ENCODE measurements around the gene NBPF11. TPM values are rescaled to one million over a fixed set of nuclear protein-coding genes. Genes with fewer than 3 reads are reported as not detected.
"Not testable (repeated sequence)": the region's sequence is repeated elsewhere in the genome, so short reads cannot be mapped to it uniquely, and the experiment has no call there.

The NBPF11 gene
- polyA plus RNA-seq, 1 donor: 23.1 TPM

DNA sequence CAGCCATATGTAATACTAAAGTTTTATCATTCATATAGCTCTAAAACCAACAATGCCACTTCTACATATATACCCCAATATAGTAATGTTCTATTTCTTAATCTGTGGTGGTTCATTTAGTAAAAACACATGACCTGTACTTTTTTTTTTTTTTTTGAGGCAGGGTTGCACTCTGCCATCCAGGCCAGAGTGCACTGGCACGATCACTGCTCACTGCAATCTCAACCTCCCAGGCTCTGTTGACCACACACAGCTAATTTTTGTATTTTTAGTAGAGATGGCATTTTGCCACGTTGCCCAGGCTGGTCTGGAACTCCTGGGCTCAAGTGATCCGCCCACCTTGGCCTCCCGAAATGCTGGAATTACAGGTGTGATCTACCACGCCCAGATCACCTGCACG, 2.1 kb downstream of the NBPF11 start:
- DNase-seq: not testable (repeated sequence)

DNA sequence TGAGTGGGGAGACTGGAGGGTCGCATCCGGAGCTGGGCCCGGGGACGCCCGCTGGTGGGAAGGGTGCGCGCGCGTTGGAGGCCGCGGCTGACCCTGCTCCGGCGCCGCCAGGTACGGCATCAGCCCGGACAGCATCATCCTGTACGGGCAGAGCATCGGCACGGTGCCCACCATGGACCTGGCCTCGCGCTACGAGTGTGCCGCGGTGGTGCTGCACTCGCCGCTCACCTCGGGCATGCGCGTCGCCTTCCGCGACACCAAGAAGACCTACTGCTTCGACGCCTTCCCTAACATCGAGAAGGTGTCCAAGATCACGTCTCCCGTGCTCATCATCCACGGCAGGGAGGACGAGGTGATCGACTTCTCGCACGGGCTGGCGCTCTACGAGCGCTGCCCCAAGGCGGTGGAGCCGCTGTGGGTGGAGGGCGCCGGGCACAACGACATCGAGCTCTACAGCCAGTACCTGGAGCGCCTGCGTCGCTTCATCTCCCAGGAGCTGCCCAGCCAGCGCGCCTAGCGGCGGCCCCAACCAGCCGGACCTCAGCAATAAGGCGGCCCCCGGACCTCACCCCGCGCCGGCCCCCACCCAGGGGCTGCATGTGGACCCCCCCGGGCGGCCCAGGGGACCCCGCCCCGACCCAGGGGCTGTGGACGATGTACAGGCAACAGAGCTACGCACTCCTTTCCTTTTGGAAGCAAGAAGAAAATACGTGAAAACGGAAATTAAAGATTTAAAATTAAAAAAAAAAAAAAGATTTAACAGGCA, 2.8 kb downstream of the NBPF11 start:
- DNase-seq: not testable (repeated sequence)

DNA sequence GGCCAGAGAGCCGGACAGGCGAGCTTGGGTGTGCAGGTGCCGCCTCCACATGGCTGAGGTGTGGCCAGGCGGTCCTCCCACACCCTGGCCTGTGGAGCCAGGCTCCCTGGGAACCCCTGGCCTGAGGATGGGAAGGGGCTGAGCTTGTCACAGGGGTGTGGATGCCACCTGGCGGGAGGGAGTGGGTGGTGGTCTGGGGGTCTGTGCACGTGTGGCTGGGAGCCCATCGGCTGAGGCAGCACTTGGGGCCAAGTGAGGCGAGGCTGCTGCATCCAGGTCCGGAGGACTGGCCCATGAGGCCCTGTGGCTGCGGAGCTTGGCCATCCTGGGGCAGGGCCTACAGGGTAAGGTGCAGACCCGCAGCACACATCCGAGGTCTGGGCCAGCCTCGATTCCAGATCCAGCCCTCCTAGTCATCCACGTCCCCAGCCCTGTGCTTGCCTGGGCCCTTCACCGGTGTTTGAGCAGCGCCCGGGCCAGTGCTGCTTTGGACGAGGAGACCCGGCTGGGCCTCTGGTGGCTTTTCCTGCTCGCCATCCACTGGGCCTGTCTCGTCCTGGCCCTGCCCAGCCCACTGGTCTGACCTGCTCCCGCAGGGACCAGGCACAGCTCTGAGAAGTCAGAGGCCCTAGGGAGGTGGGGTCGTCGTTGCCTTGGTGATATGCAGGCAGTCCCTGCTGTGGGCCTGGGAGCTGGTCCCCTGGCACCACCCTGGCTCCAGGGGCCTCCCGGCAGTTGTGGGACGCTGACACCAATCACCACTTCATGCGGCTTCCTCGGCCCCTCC, 4.8 kb downstream of the NBPF11 start:
- not testable (repeated sequence) for DNase-seq

DNA sequence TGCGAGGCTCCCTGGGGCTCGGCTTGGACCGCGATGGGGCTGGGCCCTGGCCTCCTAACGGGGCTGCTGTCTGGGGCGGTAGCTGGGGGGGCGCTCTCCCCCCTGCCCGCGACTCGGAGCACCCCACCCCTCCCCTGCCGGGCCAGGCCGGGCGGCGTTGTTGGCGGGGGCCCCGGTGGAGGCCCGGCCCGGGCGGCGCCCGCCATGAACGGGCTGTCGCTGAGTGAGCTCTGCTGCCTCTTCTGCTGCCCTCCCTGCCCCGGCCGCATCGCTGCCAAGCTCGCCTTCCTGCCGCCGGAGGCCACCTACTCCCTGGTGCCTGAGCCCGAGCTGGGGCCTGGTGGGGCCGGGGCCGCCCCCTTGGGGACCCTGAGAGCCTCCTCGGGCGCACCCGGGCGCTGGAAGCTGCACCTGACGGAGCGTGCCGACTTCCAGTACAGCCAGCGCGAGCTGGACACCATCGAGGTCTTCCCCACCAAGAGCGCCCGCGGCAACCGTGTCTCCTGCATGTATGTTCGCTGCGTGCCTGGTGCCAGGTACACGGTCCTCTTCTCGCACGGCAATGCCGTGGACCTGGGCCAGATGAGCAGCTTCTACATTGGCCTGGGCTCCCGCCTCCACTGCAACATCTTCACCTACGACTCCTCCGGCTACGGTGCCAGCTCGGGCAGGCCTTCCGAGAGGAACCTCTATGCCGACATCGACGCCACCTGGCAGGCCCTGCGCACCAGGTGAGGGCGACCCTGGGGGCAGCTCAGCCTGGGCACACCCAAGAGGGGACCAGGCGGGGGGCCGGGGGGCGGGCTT, 5.7 kb downstream of the NBPF11 start:
- DNase-seq: not testable (repeated sequence)

DNA sequence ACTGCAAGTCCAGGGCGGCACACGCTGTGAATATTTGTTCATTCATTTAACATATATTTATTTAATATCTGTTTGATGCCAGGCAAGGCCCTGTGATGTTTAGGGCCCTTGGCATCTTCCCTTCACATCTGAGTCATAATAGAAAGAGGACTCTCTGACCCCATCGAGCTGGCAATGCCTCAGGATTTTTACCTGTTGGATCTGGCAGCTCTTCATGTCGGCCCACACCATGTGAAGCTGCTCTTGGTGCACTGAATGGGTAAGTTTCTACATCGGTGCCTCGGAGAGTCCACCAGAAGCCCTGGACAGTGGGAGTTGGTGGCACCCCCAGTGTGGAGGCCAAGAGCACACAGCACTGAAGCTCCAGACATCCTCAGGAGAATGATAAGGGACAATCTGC, 8.9 kb downstream of the NBPF11 start:
- DNase-seq: not testable (repeated sequence)

DNA sequence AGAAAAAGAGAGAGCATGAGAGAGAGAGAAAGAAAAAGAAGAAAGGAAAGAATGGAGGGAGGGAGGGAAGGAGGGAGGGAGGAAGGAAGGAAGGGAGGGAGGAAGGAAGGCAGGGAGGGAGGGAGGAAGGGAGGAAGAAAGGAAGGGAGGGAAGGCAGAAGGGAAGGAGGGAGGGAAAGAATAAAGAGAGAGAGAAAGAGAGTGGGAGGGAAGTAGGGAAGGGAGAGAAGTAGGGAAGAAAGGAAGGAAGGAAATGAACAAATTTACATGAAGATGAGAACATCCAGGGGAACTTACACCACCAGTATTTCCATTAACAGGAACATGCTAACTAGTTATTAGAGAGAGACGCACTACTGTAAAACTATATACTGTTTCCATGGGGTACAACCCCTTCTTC, 10.1 kb downstream of the NBPF11 start:
- not testable (repeated sequence) for DNase-seq

DNA sequence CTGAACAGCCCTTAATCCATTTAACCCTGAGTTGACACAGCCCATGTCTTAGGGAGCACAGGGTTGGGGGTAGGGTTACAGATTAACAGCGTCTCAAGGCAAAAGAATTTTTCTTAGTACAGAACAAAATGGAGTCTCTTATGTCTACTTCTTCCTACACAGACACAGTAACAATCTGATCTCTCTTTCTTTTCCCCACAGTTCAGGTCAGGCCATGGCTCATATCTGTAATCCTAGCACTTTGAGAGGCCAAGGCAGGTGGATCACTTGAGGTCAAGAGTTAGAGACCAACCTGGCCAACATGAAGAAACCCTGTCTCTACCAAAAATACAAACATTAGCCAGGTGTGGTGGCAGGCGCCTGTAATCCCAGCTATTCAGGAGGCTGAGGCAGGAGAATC, 13.5 kb downstream of the NBPF11 start:
- not testable (repeated sequence) for DNase-seq

DNA sequence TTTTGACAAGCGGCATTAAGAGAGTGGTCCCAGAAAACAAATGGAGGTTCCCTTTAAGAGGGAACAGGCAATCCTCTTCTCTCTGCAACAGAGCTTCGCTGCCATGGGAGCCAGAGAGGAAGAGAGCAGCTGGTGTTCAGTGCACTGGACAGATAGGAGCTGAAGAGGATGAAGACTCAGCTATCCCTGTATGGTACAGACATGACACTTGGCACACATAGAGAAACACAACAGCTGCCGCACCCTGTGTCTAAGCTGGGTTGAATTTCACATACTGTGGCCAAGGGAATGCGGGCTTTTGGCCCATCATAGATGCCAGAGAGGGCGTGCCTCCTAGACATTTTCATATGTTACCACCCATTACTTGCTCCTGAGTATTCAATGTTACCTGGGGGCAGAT, 29.7 kb downstream of the NBPF11 start:
- peak; percentile 11 for DNase-seq

DNA sequence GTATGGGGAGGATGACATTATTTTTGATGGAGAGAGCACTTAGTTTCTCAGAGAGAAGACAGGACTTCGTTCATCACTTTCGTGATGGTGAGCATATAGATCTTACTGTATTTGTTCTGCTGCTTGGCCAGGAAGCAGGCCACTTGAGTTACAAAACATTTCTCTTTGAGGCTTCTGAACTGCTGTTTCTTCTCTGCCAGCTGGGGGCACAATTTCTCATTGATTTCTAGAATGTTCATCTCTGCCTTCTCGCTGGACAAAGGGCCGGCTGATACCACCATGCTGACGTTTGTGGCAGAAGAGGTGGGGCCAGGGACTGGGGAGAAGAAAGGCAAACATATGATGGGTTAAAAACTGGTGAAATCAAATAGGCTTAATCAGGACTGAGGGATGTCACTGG, 31.7 kb downstream of the NBPF11 start:
- DNase-seq: not testable (repeated sequence)

DNA sequence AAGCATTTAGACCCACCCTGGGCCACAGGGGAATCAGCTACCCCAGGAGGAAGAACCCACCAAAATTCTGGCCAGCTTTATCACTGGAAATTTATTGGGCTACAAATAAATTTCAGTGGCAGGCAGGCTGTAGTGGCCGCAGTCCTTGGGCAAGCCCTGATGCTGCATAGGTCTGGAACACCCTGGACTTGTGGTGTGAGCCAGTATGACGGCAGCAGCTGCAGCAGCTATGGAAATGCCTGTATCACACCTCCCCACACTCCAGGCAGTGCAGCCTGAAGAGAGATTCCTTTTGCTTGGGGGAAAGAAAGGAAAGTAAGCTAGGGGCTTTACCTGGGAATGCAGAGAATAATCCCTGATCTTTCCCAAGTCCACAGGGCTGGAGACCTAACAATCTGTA, 56.3 kb downstream of the NBPF11 start:
- DNase-seq: not testable (repeated sequence)

DNA sequence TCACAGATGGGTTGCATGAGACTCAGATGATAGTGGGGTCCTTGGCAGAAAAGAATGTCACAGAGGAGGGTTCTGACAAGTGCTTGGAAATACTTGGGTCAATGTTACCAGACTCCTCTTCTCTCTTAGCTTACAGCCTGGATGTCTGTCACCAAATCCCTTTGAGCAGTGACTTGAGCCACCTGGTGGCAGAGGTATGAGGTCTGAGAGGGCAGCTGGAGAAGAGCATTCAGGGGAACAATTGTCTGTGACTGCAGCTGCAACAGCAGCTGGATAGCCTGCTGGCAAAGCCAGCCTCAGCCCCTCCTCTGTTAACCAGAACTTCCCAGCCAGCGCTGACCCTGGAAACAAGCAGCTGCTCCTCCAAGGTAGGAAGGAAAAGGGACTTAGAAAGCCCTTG, 65.9 kb downstream of the NBPF11 start:
- not testable (repeated sequence) for DNase-seq

DNA sequence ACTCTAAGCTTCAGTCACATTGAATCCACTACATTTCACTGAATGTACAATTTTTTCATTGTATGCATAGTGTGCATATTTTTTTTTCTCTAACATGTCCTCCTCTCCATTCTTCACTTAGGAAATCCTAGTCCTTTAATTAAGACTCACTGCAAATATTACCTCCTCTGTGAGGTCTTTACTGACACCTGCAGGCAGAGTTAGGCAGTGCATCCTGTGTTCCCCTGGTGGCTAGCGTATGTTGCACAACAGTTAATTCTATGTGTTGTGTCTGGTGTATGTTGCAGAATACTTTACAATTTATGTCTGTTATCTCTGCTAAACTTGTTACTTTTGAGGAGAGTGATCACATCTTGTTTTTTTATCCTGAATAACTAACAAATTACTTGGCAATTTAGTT, 70.9 kb downstream of the NBPF11 start:
- not testable (repeated sequence) for DNase-seq

DNA sequence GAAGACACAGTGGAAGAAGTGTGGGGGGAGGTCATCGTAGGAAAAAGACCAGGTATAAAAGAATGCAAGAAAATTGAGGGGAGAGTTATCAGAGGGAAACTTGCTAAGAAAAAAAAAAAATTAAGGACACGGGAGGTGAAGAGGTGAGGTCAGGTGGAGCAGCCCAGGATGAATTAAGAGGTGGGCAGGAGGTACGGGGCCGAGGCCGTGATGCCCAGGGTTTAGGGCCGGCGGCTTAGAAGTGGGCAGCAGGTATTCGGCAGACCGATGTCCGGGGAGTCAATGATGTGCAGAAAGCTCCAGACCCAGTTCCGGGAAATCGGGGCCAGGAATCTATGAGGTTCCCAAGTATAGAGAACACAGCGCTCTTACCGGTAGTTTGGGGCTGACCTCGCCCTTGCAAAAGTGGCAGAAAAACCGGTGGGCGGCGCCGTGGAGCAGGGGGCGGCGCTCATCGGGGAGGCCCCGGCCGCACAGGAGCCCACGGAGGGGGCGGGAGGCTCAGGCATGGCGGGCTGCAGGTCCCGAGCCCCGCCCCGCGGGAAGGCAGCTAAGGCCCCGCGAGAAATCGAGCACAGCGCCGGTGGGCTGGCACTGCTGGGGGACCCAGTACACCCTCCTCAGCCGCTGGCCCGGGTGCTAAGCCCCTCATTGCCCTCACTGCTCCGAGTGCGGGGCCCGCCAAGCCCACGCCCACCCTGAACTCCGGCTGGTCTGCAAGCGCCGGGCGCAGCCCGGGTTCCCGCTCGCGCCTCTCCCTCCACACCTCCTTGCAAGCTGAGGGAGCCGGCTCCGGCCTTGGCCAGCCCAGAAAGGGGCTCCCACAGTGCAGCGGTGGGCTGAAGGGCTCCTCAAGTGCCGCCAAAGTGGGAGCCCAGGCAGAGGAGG, 73.2 kb downstream of the NBPF11 start:
- not testable (repeated sequence) for DNase-seq

DNA sequence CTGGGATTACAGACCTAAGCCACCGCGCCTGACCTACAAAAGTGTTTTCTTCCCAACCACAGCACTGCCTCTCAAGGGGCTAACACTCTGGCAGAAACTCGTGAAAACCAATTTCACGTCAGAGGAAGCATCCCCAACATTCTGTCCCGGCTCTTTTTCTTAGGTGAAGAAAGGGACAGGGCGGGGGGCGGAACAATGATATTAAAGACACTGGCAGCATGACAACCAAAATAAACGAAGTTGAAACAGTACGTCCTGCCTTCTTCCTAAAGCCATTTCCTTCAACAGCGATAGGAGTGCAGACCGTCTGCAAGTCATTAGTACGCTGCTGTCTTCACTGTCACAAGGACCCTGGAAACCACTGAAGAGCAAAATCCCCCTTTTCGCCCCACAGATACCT, 74.0 kb downstream of the NBPF11 start:
- not testable (repeated sequence) for DNase-seq

DNA sequence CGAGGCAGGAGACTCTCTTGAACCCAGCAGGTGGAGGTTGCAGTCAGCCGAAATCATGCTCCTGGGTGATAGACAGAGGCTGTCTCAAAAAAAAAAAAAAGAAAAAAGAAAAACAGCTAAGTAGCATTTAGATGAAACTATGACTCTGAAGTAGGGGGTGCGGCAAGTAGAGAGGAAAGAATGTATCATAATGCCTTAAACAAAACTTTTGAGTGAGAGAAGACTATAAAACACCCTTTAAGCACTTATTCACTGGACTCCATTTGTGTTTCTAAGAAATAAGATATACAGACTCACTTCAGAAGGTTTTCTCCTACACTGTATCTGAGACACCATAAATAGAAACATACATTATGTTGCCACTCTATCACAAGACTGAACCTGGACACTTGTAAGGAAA, 74.6 kb downstream of the NBPF11 start:
- not testable (repeated sequence) for DNase-seq

DNA sequence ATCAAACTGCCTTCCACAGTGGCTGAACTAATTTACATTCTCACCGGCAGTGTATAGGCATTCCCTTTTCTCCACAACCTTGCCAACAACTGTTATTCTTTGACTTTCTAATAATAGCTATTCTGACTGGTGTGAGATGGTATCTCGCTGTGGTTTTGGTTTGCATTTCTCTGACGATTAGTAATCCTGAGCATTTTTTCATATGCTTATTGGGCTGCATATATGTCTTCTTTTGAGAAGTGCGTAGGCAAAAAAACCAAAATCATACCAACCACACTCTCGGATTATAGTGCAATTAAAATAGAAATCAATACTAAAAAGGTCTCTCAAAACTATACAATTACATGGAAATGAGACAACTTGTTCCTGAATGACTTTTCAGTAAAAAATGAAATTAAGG, 78.7 kb downstream of the NBPF11 start:
- not testable (repeated sequence) for DNase-seq

DNA sequence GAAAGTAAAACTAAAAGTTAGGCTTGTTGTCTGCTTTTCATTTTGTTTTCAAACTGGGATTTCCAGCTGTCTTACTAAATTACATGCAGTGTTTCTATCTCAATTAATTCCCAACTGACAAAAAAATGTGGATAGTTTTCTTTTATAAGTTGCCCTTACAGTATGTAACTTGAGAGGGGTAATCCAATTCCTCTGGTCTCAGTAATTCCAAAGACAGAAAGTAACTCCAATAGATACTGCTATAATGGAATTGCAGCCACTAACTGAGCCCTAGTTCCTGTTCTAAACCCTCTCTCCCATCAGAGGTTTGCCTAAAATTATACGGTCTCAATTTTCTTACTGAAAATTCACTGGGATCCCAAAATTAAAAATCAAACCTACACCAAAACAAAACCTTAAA, 83.5 kb downstream of the NBPF11 start:
- DNase-seq: not testable (repeated sequence)

DNA sequence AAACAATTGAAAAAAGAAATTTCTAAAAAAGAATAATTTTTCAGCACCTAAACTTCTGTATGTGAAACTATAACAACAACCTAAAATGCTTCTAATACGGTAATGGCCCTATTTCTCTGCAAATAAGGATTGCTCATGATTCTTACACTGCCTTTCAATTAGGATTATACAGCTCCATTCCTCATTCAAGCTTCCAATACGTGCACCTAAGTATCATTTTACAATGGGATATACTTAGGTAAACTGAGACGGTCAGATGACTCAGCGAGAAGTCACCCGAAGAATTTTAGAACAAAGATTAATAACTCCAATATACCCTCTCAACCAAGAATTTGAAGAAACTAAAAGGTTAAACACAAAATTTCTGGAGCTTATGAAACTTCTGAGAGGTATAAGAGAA, 83.9 kb downstream of the NBPF11 start:
- not testable (repeated sequence) for DNase-seq

DNA sequence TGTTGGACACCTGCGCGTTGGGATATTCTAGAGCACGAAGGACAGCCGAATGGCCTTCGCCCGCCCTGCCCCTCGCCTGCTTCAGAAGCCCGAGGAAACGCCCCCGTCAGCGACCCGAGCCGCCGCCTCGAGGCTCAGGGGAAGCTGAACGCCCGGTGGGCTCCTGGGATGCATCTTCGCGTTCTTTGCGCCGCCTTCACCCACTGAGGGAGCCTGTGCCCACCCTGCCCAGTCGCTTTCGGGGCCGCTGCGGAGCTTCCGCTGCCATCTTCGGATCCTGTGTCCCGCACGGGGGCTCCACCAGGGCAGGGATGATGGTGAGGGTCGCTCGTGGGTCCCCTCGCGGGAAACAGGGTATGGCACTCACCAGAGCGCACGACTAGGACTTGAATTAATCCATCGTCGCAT, 91.8 kb downstream of the NBPF11 start:
- not testable (repeated sequence) for DNase-seq

DNA sequence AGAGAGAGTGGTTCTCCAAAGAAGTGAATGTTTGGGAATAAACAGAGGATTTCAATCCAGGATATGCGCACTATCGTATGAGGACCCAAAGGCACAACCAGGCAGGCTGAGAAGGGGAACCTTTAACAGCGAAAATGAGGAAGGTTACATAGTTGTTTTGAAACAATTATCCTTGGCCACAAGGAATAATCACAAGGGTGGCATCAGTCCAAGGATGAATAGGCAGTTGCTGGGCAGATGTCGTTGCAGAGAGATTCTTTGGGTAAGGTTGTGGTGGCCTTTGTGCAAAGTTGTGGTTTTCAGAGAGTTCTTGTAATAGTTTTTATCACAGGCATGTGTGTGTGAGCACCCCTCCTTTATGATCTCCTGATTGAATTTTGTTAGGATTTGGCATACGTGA, 94.7 kb downstream of the NBPF11 start:
- DNase-seq: not testable (repeated sequence)

Data from hindlimb muscle (tissue), 1 donor.